ENCODE data around the gene TNFRSF12A. TPM values are rescaled to one million over a fixed set of nuclear protein-coding genes. Genes with fewer than 3 reads are reported as not detected.
A peak's percentile ranks its signal among the peaks of the same experiment; 100 is the strongest.

TNFRSF12A gene
- total and polyA plus RNA-seq, 2 of the 13 experiments (the other 11 are each of a cell fraction or from before 2014, with no cell fraction given) = 61.9 to 66.0 TPM

- TF ChIP-seq ZFYVE20 (CRISPR knock-in tag; IDR thresholded peaks at IDR 0.05; ENCODE audit: borderline replicate concordance, low read depth) (0 out of 2 replicates have a peak, but pooled peaks have one; percentile 15), ZFP91 (CRISPR knock-in tag; IDR thresholded peaks at IDR 0.05; ENCODE audit: borderline replicate concordance) (peak; percentile 64), SUZ12 (IDR thresholded peaks at IDR 0.05; ENCODE audit: low read depth, low read length) (no peak), SMARCC2 (IDR thresholded peaks at IDR 0.05) (no peak), ZSCAN30 (CRISPR knock-in tag; IDR thresholded peaks at IDR 0.05) (0 out of 2 replicates have a peak, but pooled peaks have one; percentile 83), MXI1 (IDR thresholded peaks at IDR 0.05; ENCODE audit: borderline replicate concordance, low read depth, low read length) (peak; percentile 84; the same call in 1 of the 3 replicates), ZKSCAN8 (CRISPR knock-in tag; IDR thresholded peaks at IDR 0.05; ENCODE audit: borderline replicate concordance) (no peak), SAP130 (CRISPR knock-in tag; IDR thresholded peaks at IDR 0.05; ENCODE audit: low read depth) (peak; percentile 85; the same call in 1 of the 2 replicates), KLF15 (CRISPR knock-in tag; IDR thresholded peaks at IDR 0.05; ENCODE audit: borderline replicate concordance) (no peak), ZNF160 (CRISPR knock-in tag; IDR thresholded peaks at IDR 0.05) (no peak), PAX8 (CRISPR knock-in tag; IDR thresholded peaks at IDR 0.05; ENCODE audit: borderline replicate concordance) (no peak), SAFB2 (CRISPR knock-in tag; IDR thresholded peaks at IDR 0.05; ENCODE audit: borderline replicate concordance, low read depth) (peak; percentile 33; the same call in 1 of the 2 replicates), CSRNP2 (CRISPR knock-in tag; conservative IDR thresholded peaks at IDR 0.05; ENCODE audit: low read depth) (no peak), ISL2 (CRISPR knock-in tag; IDR thresholded peaks at IDR 0.05) (peak; percentile 18; the same call in 1 of the 2 replicates), DZIP1 (CRISPR knock-in tag; IDR thresholded peaks at IDR 0.05) (no peak), TIGD3 (CRISPR knock-in tag; IDR thresholded peaks at IDR 0.05; ENCODE audit: borderline replicate concordance) (no peak), DR1 (CRISPR knock-in tag; IDR thresholded peaks at IDR 0.05) (peak; percentile 38; the same call in 1 of the 2 replicates), EEA1 (CRISPR knock-in tag; IDR thresholded peaks at IDR 0.05; ENCODE audit: borderline replicate concordance) (peak; percentile 58; the same call in 1 of the 2 replicates), IKZF1 (IDR thresholded peaks at IDR 0.05) (no peak), BATF2 (CRISPR knock-in tag; IDR thresholded peaks at IDR 0.05) (no peak)
Measured at GRCh38 chr16:2980227-2981176, 39.7 kb upstream of the TNFRSF12A start, which contains the start of gene PKMYT1 (continued).

Data from HepG2 (cell line).